ENCODE data around the gene SREBF2. TPM values are rescaled to one million over a fixed set of nuclear protein-coding genes. Genes with fewer than 3 reads are reported as not detected.

The SREBF2 gene
- total RNA-seq, 1 experiment from 2014 or later: 129 TPM

- H2AFZ ChIP-seq (ENCODE audit: low read depth, low read length, poor library complexity, severe bottlenecking): no peak overlapping the region
- DNase-seq (ENCODE audit: low read depth, low spot score): no peak
- BruUV-seq (replicated peaks): no TSS peak
- ChIA-PET POLR2A (no interaction called here), CTCF (no interaction called here), RAD21 (ENCODE audit: low non-redundant PET in 1 of 2, low total read pairs in 2 of 2, uncharacterized antibody in 2 of 2, unreplicated experiment in 2 of 2) (no interaction called here)
- H3K9ac ChIP-seq (ENCODE audit: low read length): no peak overlapping the region
- TF ChIP-seq ZBTB33 (IDR thresholded peaks at IDR 0.05; ENCODE audit: extremely low read depth, insufficient replicate concordance, low read length) (no peak), EGR1 (IDR thresholded peaks at IDR 0.05; ENCODE audit: low read depth) (no peak), TCF7L2 (IDR thresholded peaks at IDR 0.05; ENCODE audit: borderline replicate concordance, extremely low read depth, insufficient read depth, insufficient read length) (no peak), CBX3 (IDR thresholded peaks at IDR 0.05; ENCODE audit: low read depth) (no peak), POLR2A (IDR thresholded peaks at IDR 0.05; ENCODE audit: borderline replicate concordance, extremely low read depth, insufficient read depth, insufficient read length) (no peak), SP1 (IDR thresholded peaks at IDR 0.05; ENCODE audit: low read depth) (no peak), CTCF (IDR thresholded peaks at IDR 0.05 in 2 of 3, conservative IDR thresholded peaks at IDR 0.05 in 1 of 3; ENCODE audit: borderline replicate concordance in 1 of 3, insufficient read depth in 1 of 3, low read depth in 2 of 3, low read length in 2 of 3) (no peak), RAD21 (IDR thresholded peaks at IDR 0.05; ENCODE audit: low read depth) (no peak), YY1 (IDR thresholded peaks at IDR 0.05; ENCODE audit: extremely low read depth, insufficient replicate concordance, low read depth, low read length) (no peak), POLR2AphosphoS5 (IDR thresholded peaks at IDR 0.05; ENCODE audit: low read depth, low read length) (no peak), ELF1 (IDR thresholded peaks at IDR 0.05; ENCODE audit: borderline replicate concordance, low read depth) (no peak), SRF (IDR thresholded peaks at IDR 0.05; ENCODE audit: low read depth) (no peak)
- TF ChIP-seq, protein P1, sequence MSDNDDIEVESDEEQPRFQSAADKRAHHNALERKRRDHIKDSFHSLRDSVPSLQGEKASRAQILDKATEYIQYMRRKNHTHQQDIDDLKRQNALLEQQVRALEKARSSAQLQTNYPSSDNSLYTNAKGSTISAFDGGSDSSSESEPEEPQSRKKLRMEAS (IDR thresholded peaks at IDR 0.05): no peak
- no peaks in the 10 kb centered on the region for H3K27me3 ChIP-seq (ENCODE audit: insufficient read depth, low read length)
- no peaks in the 10 kb centered on the region for H3K9me3 ChIP-seq (ENCODE audit: control insufficient read depth in 1 of 2, insufficient read depth in 1 of 2, low read depth in 1 of 2, low read length in 2 of 2)
- no peaks in the 10 kb centered on the region for H4K20me1 ChIP-seq (ENCODE audit: insufficient read depth)
- H3K9me2 ChIP-seq (ENCODE audit: insufficient read depth): no peaks in the 10 kb centered on the region
- peaks cover 16 to 44% of the 10 kb centered on the region in 2 experiments for H3K36me3 ChIP-seq (ENCODE audit: control insufficient read depth in 1 of 2, insufficient read depth in 2 of 2, low read length in 2 of 2)
- H3K4me3 ChIP-seq (replicated peaks in 1 of 2; ENCODE audit: low read depth in 1 of 2, low read length in 2 of 2): no peak overlapping the region
- no peak for ATAC-seq
- intact Hi-C loops (cut with micrococcal nuclease): no loop called here
- no peak overlapping the region for H3K27ac ChIP-seq (ENCODE audit: low read depth, low read length)
- no peaks in the 10 kb centered on the region for H3K79me2 ChIP-seq (ENCODE audit: insufficient read depth, low read length)
- H3K4me2 ChIP-seq (ENCODE audit: low read length): no peak overlapping the region
- no peaks in the 10 kb centered on the region for H3K4me1 ChIP-seq (ENCODE audit: control insufficient read depth in 1 of 2, insufficient read depth in 2 of 2, low read length in 2 of 2)
Observed at GRCh38 chr22:41893591-41894375, 60.9 kb downstream of the SREBF2 start.
